Neural crest cell (in vitro differentiated cells): ENCODE results near the gene NAA20. TPM values are rescaled to one million over a fixed set of nuclear protein-coding genes. Genes with fewer than 3 reads are reported as not detected.

Experiments
- DNase-seq: peaks from one replicate; pipeline ENCODE4 v3.0.0; 2021; ENCODE audit warnings: low read depth, mixed read lengths, low spot score
- H3K27ac Mint-ChIP-seq: one replicate; pipeline ENCODE4 v1.8.0; 2021; ENCODE audit warnings: mild to moderate bottlenecking, mixed read lengths; ENCODE audit not compliant: unreplicated experiment
- H3K27me3 Mint-ChIP-seq: 2 replicates; pipeline ENCODE4 v1.8.0; 2021; ENCODE audit warnings: low read depth, mild to moderate bottlenecking, mixed read lengths
- H3K36me3 Mint-ChIP-seq: 2 replicates; pipeline ENCODE4 v1.8.0; 2021; ENCODE audit warnings: low read depth, mild to moderate bottlenecking, mixed read lengths
- H3K4me1 Mint-ChIP-seq: 2 replicates; pipeline ENCODE4 v1.8.0; 2021; ENCODE audit warnings: mixed read lengths
- H3K4me3 Mint-ChIP-seq: one replicate; pipeline ENCODE4 v1.8.0; 2021; ENCODE audit warnings: mild to moderate bottlenecking, mixed read lengths
- H3K9me3 Mint-ChIP-seq: 2 replicates; pipeline ENCODE4 v1.8.0; 2021; ENCODE audit warnings: mixed read lengths
- total RNA-seq: library from RNA; stranded (reverse); gene quantifications from 2 replicates; pipeline ENCODE4 v1.2.1, GENCODE V29; 2021
- TF ChIP-seq, protein P1 (sequence below): fragments of 200-600 bp; sonication (generic); conservative IDR thresholded peaks from 2 replicates; pipeline ENCODE4 v1.5.0; 2021; ENCODE audit warnings: antibody characterized with exemption, mild to moderate bottlenecking

The NAA20 gene
- total RNA-seq, 1 donor from 2014 or later, result 38.2 TPM

DNA sequence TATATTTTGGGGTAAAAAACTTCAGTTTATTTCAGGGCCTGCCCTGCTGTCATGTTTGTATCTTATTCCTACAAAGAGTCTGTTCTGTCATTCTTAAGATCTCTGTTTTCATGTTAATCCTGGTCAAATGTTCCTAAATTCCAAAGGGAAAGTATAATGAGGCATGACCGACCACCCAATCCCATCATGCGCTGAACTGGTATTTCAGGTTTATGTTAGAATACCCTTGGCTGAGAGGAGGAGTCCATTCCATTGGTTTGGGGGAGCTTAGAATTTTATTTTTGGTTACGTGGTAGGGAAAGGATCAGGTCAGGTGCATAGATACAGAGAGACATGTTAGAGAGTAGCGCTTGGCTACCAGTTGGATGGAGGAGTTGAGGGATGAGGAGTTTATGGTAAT is 60.9 kb downstream of the NAA20 start:
- no peaks in the 10 kb centered on the region for H3K4me1 Mint-ChIP-seq
- no peak for DNase-seq

DNA sequence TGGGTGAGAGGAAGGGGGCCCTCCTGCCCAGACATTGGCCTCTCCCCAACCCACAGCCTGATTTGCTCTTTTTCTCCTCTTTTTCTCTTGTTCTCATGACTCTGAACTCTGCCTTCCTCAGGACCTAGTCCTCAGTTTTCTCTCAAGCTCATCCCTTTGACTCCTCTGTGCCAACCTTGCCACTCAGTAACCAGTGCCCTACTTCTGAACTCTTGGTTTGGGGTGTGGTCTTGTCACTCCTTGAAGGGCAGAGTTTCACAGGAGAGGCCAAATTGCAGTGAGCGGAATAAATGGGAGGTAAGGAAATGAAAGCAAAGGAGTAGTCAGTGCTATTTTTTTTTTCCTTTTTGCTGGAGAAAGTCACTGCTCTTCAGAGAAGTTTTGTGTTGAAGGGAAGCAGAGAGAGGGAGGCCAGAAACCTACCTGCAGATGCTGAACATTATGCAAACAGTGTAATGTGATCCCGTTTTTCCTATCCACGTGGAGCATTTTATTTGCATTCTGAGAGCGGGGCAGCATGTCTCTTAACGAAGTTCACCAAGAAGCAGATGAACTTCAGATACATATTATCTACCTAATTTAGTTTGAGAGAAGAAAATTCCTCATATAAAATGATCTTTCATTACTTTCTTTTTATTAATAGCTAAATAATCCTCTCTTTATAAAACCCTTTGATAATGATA is 62.1 kb downstream of the NAA20 start:
- Mint-ChIP-seq H3K9me3 (no peaks in the 10 kb centered on the region), H3K36me3 (no peaks in the 10 kb centered on the region), H3K4me1 (no peaks in the 10 kb centered on the region), H3K27me3 (peaks cover 52% of the 10 kb centered on the region), H3K27ac (no peak overlapping the region), H3K4me3 (no peak overlapping the region)
- DNase-seq, result no peak
- TF ChIP-seq, protein P1, sequence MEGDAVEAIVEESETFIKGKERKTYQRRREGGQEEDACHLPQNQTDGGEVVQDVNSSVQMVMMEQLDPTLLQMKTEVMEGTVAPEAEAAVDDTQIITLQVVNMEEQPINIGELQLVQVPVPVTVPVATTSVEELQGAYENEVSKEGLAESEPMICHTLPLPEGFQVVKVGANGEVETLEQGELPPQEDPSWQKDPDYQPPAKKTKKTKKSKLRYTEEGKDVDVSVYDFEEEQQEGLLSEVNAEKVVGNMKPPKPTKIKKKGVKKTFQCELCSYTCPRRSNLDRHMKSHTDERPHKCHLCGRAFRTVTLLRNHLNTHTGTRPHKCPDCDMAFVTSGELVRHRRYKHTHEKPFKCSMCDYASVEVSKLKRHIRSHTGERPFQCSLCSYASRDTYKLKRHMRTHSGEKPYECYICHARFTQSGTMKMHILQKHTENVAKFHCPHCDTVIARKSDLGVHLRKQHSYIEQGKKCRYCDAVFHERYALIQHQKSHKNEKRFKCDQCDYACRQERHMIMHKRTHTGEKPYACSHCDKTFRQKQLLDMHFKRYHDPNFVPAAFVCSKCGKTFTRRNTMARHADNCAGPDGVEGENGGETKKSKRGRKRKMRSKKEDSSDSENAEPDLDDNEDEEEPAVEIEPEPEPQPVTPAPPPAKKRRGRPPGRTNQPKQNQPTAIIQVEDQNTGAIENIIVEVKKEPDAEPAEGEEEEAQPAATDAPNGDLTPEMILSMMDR, result no peak

More for the DNA sequence above, 60.9 kb downstream of the NAA20 start:
- Mint-ChIP-seq H3K27ac (no peak overlapping the region), H3K4me3 (no peak overlapping the region), H3K27me3 (peaks cover 51% of the 10 kb centered on the region), H3K36me3 (no peaks in the 10 kb centered on the region), H3K9me3 (no peaks in the 10 kb centered on the region)
- TF ChIP-seq, protein P1, result no peak

Other genes with a start within 250 kb of the NAA20 start
- gene CRNKL1, start 35.1 kb downstream of the NAA20 start, total RNA-seq, result 24.0 and 25.8 TPM in 2 replicates
- 1.7 and 1.9 TPM in 2 replicates for gene CFAP61, start 35.2 kb downstream of the NAA20 start, total RNA-seq